Adipocyte (in vitro differentiated cells): Measurements from ENCODE around the gene ATP6V1B1.

Source experiments
- DNase-seq: peaks from one replicate; pipeline ENCODE4 v3.0.0-alpha.2; 2015; ENCODE audit warnings: low read depth
- H3K27me3 ChIP-seq: replicated peaks from 2 replicates; pipeline ENCODE4 v1.7.0; 2013; ENCODE audit warnings: mild to moderate bottlenecking, low read length, moderate library complexity; ENCODE audit not compliant: control insufficient read depth, insufficient read depth
- H3K36me3 ChIP-seq: 2 replicates; pipeline ENCODE4 v1.7.0; 2013; ENCODE audit warnings: low read length, mild to moderate bottlenecking, moderate library complexity; ENCODE audit not compliant: control insufficient read depth, insufficient read depth, severe bottlenecking
- H3K4me1 ChIP-seq: 2 replicates; pipeline ENCODE4 v1.7.0; 2013; ENCODE audit warnings: mild to moderate bottlenecking, low read length, moderate library complexity; ENCODE audit not compliant: control insufficient read depth, insufficient read depth
- H3K4me3 ChIP-seq: 2 replicates; pipeline ENCODE4 v1.7.0; 2013; ENCODE audit warnings: mild to moderate bottlenecking, low read length, moderate library complexity
- H3K9ac ChIP-seq: 2 replicates; pipeline ENCODE4 v1.7.0; 2013; ENCODE audit warnings: mild to moderate bottlenecking, low read length, moderate library complexity
- H3K9me3 ChIP-seq: 2 replicates; pipeline ENCODE4 v1.7.0; 2013; ENCODE audit warnings: mild to moderate bottlenecking, low read length, moderate library complexity; ENCODE audit not compliant: control insufficient read depth

Gene ATP6V1B1

GRCh38 chr2:70935468-70936164 lies at the start of gene ATP6V1B1:
ATP6V1B1 (plus strand) TSS chr2:70935900; CDS start chr2:70935955, 55 bp downstream.
- no peaks in the 10 kb centered on the region for H3K4me1 ChIP-seq
- no peak for DNase-seq
- no peaks in the 10 kb centered on the region for H3K9me3 ChIP-seq
- H3K9ac ChIP-seq, result no peak within 1 kb of the TSS
- H3K4me3 ChIP-seq, result no peak within 1 kb of the TSS
- H3K36me3 ChIP-seq, result no peaks in the 10 kb centered on the region
- peaks cover 18% of the 10 kb centered on the region for H3K27me3 ChIP-seq

- Histone ChIP-seq H3K27me3 (peaks cover 87% of the 10 kb centered on the region), H3K9me3 (peaks cover 11% of the 10 kb centered on the region), H3K9ac (no peak overlapping the region), H3K36me3 (no peaks in the 10 kb centered on the region), H3K4me1 (no peaks in the 10 kb centered on the region), H3K4me3 (no peak overlapping the region)
- DNase-seq, result no peak
Observed at GRCh38 chr2:70886541-70886987, 49.1 kb upstream of the ATP6V1B1 start.

GRCh38 chr2:70887208-70887549 lies 48.5 kb upstream of the ATP6V1B1 start:
- peaks cover 11% of the 10 kb centered on the region for H3K9me3 ChIP-seq
- peaks cover 93% of the 10 kb centered on the region for H3K27me3 ChIP-seq

GRCh38 chr2:70887550-70888246 lies 48.0 kb upstream of the ATP6V1B1 start:
- Histone ChIP-seq H3K4me3 (peak overlapping the region; percentile 30), H3K9me3 (peaks cover 8% of the 10 kb centered on the region), H3K27me3 (peaks cover 94% of the 10 kb centered on the region), H3K36me3 (no peaks in the 10 kb centered on the region), H3K4me1 (no peaks in the 10 kb centered on the region), H3K9ac (no peak overlapping the region)
- no peak for DNase-seq

More at GRCh38 chr2:70887208-70887549, 48.5 kb upstream of the ATP6V1B1 start:
- no peak for DNase-seq
- H3K36me3 ChIP-seq, result no peaks in the 10 kb centered on the region
- no peak overlapping the region for H3K9ac ChIP-seq
- no peaks in the 10 kb centered on the region for H3K4me1 ChIP-seq
- peak overlapping the region; percentile 30 for H3K4me3 ChIP-seq

- H3K4me3 ChIP-seq, result no peak overlapping the region
- peaks cover 95% of the 10 kb centered on the region for H3K27me3 ChIP-seq
- H3K36me3 ChIP-seq, result no peaks in the 10 kb centered on the region
- H3K9me3 ChIP-seq, result peaks cover 1% of the 10 kb centered on the region
- H3K9ac ChIP-seq, result no peak overlapping the region
- no peak for DNase-seq
- no peaks in the 10 kb centered on the region for H3K4me1 ChIP-seq
Observed at GRCh38 chr2:70888366-70888922, 47.3 kb upstream of the ATP6V1B1 start.

- Histone ChIP-seq H3K4me1 (no peaks in the 10 kb centered on the region), H3K9me3 (no peaks in the 10 kb centered on the region), H3K9ac (no peak overlapping the region), H3K4me3 (no peak overlapping the region), H3K36me3 (no peaks in the 10 kb centered on the region), H3K27me3 (peaks cover 95% of the 10 kb centered on the region)
- DNase-seq, result no peak
Observed at GRCh38 chr2:70888923-70889715, 46.6 kb upstream of the ATP6V1B1 start.

- H3K36me3 ChIP-seq, result no peaks in the 10 kb centered on the region
- no peak for DNase-seq
- no peaks in the 10 kb centered on the region for H3K9me3 ChIP-seq
Observed at GRCh38 chr2:70889716-70890037, 46.0 kb upstream of the ATP6V1B1 start.

GRCh38 chr2:70890469-70891065 lies 45.1 kb upstream of the ATP6V1B1 start:
- H3K36me3 ChIP-seq, result no peaks in the 10 kb centered on the region
- no peaks in the 10 kb centered on the region for H3K4me1 ChIP-seq
- H3K9ac ChIP-seq, result no peak overlapping the region
- peaks cover 90% of the 10 kb centered on the region for H3K27me3 ChIP-seq
- no peak for DNase-seq
- H3K4me3 ChIP-seq, result no peak overlapping the region
- H3K9me3 ChIP-seq, result no peaks in the 10 kb centered on the region

More at GRCh38 chr2:70889716-70890037, 46.0 kb upstream of the ATP6V1B1 start:
- Histone ChIP-seq H3K4me3 (no peak overlapping the region), H3K9ac (no peak overlapping the region), H3K27me3 (peaks cover 95% of the 10 kb centered on the region), H3K4me1 (no peaks in the 10 kb centered on the region)

GRCh38 chr2:70891572-70892357 lies 43.9 kb upstream of the ATP6V1B1 start:
- Histone ChIP-seq H3K9ac (no peak overlapping the region), H3K9me3 (no peaks in the 10 kb centered on the region), H3K4me1 (no peaks in the 10 kb centered on the region), H3K4me3 (no peak overlapping the region), H3K36me3 (no peaks in the 10 kb centered on the region), H3K27me3 (peaks cover 88% of the 10 kb centered on the region)
- DNase-seq, result no peak

GRCh38 chr2:70892750-70893149 lies 43.0 kb upstream of the ATP6V1B1 start:
- no peak overlapping the region for H3K4me3 ChIP-seq
- no peaks in the 10 kb centered on the region for H3K36me3 ChIP-seq
- H3K4me1 ChIP-seq, result peaks cover 3% of the 10 kb centered on the region
- DNase-seq, result no peak
- H3K27me3 ChIP-seq, result peaks cover 90% of the 10 kb centered on the region
- H3K9ac ChIP-seq, result no peak overlapping the region
- no peaks in the 10 kb centered on the region for H3K9me3 ChIP-seq
